OCI-LY1 (cell line): ENCODE measurements around the gene PDCD5.

Experiments used
- EZH2 ChIP-seq: fragments of 200-600 bp; sonication (generic), shearing (Covaris generic); IDR thresholded peaks from 2 replicates; pipeline ENCODE4 v1.8.0; 2017; ENCODE audit warnings: borderline replicate concordance, mixed run types, mild to moderate bottlenecking, antibody characterized with exemption, low read length, moderate library complexity, mixed read lengths
- TF ChIP-seq, protein P1 (sequence below): fragments of 200-600 bp; sonication (generic), shearing (Covaris generic); IDR thresholded peaks from 2 replicates; pipeline ENCODE4 v1.5.1; 2017; ENCODE audit warnings: mild to moderate bottlenecking, antibody characterized with exemption, low read length, moderate library complexity, mixed read lengths

DNA sequence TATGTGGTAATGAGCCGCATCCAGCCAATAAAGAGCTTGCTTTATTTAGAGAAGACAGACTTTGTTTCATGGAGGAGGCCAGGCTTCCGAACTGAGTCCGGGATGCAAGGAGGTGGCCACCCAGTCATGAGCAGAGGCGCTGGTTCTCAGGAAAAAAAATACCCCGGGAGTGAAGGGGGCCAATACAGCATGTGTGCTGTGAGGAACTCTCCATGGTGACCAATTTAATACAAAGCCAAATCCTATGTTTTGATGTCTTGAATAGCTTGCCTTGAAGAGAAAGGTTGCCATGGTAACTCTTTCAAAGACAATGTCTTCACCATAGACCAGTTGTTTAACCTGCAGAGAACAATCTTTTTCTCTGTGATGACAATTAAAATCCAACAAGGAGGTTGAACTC is 43.4 kb upstream of the PDCD5 start:
- TF ChIP-seq, protein P1, sequence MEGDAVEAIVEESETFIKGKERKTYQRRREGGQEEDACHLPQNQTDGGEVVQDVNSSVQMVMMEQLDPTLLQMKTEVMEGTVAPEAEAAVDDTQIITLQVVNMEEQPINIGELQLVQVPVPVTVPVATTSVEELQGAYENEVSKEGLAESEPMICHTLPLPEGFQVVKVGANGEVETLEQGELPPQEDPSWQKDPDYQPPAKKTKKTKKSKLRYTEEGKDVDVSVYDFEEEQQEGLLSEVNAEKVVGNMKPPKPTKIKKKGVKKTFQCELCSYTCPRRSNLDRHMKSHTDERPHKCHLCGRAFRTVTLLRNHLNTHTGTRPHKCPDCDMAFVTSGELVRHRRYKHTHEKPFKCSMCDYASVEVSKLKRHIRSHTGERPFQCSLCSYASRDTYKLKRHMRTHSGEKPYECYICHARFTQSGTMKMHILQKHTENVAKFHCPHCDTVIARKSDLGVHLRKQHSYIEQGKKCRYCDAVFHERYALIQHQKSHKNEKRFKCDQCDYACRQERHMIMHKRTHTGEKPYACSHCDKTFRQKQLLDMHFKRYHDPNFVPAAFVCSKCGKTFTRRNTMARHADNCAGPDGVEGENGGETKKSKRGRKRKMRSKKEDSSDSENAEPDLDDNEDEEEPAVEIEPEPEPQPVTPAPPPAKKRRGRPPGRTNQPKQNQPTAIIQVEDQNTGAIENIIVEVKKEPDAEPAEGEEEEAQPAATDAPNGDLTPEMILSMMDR: no peak
- no peak for TF ChIP-seq EZH2
